ENCODE results near the gene RPRD2.

DNA sequence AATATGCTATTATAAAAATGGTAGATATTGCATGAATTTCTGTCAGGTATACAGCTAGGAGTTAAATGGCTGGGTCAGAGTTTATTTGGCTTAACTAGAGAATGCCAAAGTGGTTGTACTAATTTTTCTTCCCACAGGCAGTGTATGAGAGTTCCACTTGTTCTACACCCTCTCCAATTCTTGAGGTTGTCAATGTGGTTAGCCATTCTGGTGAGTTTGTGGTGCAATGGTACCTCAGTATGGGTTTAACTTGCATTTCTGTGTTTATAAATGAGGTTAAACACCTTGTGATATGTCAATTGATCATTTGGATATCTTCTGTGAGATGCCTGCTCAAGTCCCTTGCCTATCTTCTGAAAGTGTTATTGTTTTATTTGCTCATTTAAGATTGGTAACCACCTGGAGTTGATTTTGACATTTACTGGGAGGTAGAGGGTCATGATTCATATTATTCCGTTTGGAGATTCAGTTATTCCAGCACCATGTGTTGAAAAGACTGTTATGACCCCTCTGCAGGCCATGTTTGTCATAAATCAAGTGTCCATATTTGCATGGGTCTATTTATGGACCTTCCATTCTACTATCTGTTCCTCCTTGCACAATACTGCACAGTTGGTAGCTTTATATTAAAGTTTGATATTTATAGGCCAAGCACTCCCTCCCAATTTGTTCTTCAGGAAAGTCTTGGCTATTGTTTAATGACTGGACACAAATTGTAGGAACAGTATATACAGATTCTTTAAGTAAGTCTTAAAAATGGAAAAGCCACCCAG lies 157.4 kb downstream of the RPRD2 start:
- no peak for TF ChIP-seq EZH2 (IDR thresholded peaks at IDR 0.05; ENCODE audit: insufficient read depth, low read length)
- TF ChIP-seq, protein P1, sequence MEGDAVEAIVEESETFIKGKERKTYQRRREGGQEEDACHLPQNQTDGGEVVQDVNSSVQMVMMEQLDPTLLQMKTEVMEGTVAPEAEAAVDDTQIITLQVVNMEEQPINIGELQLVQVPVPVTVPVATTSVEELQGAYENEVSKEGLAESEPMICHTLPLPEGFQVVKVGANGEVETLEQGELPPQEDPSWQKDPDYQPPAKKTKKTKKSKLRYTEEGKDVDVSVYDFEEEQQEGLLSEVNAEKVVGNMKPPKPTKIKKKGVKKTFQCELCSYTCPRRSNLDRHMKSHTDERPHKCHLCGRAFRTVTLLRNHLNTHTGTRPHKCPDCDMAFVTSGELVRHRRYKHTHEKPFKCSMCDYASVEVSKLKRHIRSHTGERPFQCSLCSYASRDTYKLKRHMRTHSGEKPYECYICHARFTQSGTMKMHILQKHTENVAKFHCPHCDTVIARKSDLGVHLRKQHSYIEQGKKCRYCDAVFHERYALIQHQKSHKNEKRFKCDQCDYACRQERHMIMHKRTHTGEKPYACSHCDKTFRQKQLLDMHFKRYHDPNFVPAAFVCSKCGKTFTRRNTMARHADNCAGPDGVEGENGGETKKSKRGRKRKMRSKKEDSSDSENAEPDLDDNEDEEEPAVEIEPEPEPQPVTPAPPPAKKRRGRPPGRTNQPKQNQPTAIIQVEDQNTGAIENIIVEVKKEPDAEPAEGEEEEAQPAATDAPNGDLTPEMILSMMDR (IDR thresholded peaks at IDR 0.05; ENCODE audit: insufficient read depth, low read depth, low read length) = no peak

Data from astrocyte (in vitro differentiated cells and primary cell).